A549 (cell line): ENCODE results near the gene RAB29. TPM values are rescaled to one million over a fixed set of nuclear protein-coding genes. Genes with fewer than 3 reads are reported as not detected.

ENCODE experiments used
- ATAC-seq, 2 experiments: fragments of 200-7000 bp in 1 of 2; fragments of >200 bp in 1 of 2; cut with Nextera tagmentation in 1 of 2; cut with Tn5 transposase in 1 of 2; 3 replicates each; pipeline versions ENCODE4 v1.8.0 to v1.9.1; 2018 to 2020; ENCODE audit warnings: mild to moderate bottlenecking in 1 of 2, moderate library complexity in 1 of 2
- CTCF ChIA-PET: fragments of 300-600 bp; sonication (Branson Sonifier 250); formaldehyde crosslinking; extraction: SDS; loops from one replicate; lab custom pipeline; 2021; ENCODE audit warnings: antibody characterized with exemption, inconsistent platforms; lab: Yijun Ruan, JAX
- POLR2A ChIA-PET: fragments of 350-600 bp; formaldehyde crosslinking; extraction: SDS; loops from one replicate; lab custom pipeline; 2021; ENCODE audit warnings: antibody characterized with exemption, inconsistent platforms; lab: Yijun Ruan, JAX
- DNase-seq, 2 experiments: peaks; one replicate each; pipeline versions ENCODE4 v3.0.0 to v3.0.0-alpha.2; 2011 to 2016; ENCODE audit warnings: low read depth in 1 of 2, low spot score in 1 of 2
- FAIRE-seq: peaks from 2 replicates; lab custom pipeline; 2011; peaks lifted over from hg19 to GRCh38; lab: Jason Lieb, UNC
- H3K27ac ChIP-seq, 2 experiments: fragments of >200 bp; sonication (Bioruptor Twin); formaldehyde crosslinking; 3 replicates each; pipeline ENCODE4 v1.5.1; 2016 to 2017
- H3K4me1 ChIP-seq: fragments of >200 bp; sonication (Bioruptor Twin); formaldehyde crosslinking; 3 replicates; pipeline ENCODE4 v1.6.1; 2016
- H3K4me2 ChIP-seq: fragments of >200 bp; sonication (Bioruptor Twin); formaldehyde crosslinking; 3 replicates; pipeline ENCODE4 v1.6.1; 2016
- H3K4me3 ChIP-seq: fragments of >200 bp; sonication (Bioruptor Twin); formaldehyde crosslinking; 3 replicates; pipeline ENCODE4 v1.5.1; 2016
- H3K9me3 ChIP-seq: fragments of >200 bp; sonication (Bioruptor Twin); formaldehyde crosslinking; 3 replicates; pipeline ENCODE4 v1.6.1; 2016
- BHLHE40 ChIP-seq: IDR thresholded peaks from 2 replicates; pipeline ENCODE4 v1.6.1; 2012; ENCODE audit warnings: low read depth, low read length, inconsistent platforms
- CEBPB ChIP-seq, 2 experiments: fragments of >200 bp in 1 of 2; sonication (Bioruptor Twin) in 1 of 2; formaldehyde crosslinking in 1 of 2; IDR thresholded peaks; 2 replicates each; pipeline ENCODE4 v1.6.1; 2012 to 2016
- CTCF ChIP-seq: fragments of >200 bp; sonication (Bioruptor Twin); formaldehyde crosslinking; IDR thresholded peaks from 3 replicates; pipeline ENCODE4 v1.5.1; 2016
- FOSL2 ChIP-seq, 2 experiments: fragments of 450-650 bp in 1 of 2; fragments of >200 bp in 1 of 2; sonication (Bioruptor Twin) in 1 of 2; formaldehyde crosslinking; IDR thresholded peaks; 2 replicates each; pipeline versions ENCODE4 v1.5.0 to v1.6.1; 2016 to 2020; ENCODE audit warnings: mild to moderate bottlenecking in 1 of 2, moderate library complexity in 1 of 2
- GATA3 ChIP-seq: IDR thresholded peaks from 2 replicates; pipeline ENCODE4 v1.6.1; 2012; ENCODE audit warnings: borderline replicate concordance
- HMGXB4 ChIP-seq: fragments of 250-450 bp; sonication (Bioruptor Pico); IDR thresholded peaks from 2 replicates; pipeline ENCODE4 v1.5.0; 2021; ENCODE audit warnings: mild to moderate bottlenecking, moderate library complexity, borderline replicate concordance
- JUN ChIP-seq, 2 experiments: fragments of >200 bp; sonication (Bioruptor Twin); formaldehyde crosslinking; IDR thresholded peaks; 2 replicates in 1 of 2; 3 replicates in 1 of 2; pipeline ENCODE4 v1.6.1; 2016 to 2017
- MAFK ChIP-seq: fragments of 450-650 bp; IDR thresholded peaks from 2 replicates; pipeline ENCODE4 v1.6.1; 2014; ENCODE audit not compliant: partially characterized antibody
- MAZ ChIP-seq: fragments of 150-350 bp; IDR thresholded peaks from 2 replicates; pipeline ENCODE4 v1.6.1; 2014; ENCODE audit warnings: antibody characterized with exemption, low read depth, low read length, borderline replicate concordance
- NFE2L2 ChIP-seq: fragments of 150-350 bp; conservative IDR thresholded peaks from 2 replicates; pipeline ENCODE4 v1.6.1; 2014; ENCODE audit warnings: low read length
- NR3C1 ChIP-seq: fragments of >200 bp; sonication (Bioruptor Twin); formaldehyde crosslinking; IDR thresholded peaks from 3 replicates; pipeline ENCODE4 v1.6.1; 2017
- RAD21 ChIP-seq, 2 experiments: fragments of >200 bp in 1 of 2; sonication (Bioruptor Twin) in 1 of 2; formaldehyde crosslinking in 1 of 2; IDR thresholded peaks in 1 of 2; conservative IDR thresholded peaks in 1 of 2; 2 replicates in 1 of 2; 3 replicates in 1 of 2; pipeline ENCODE4 v1.6.1; 2012 to 2018; ENCODE audit warnings: inconsistent platforms in 1 of 2
- RARB ChIP-seq: fragments of 250-450 bp; sonication (Bioruptor Pico); IDR thresholded peaks from 2 replicates; pipeline ENCODE4 v1.8.0; 2021; ENCODE audit warnings: mild to moderate bottlenecking, moderate library complexity
- REST ChIP-seq: fragments of 200-600 bp; sonication (generic); IDR thresholded peaks from 2 replicates; pipeline ENCODE4 v1.6.1; 2016; ENCODE audit warnings: antibody characterized with exemption, mild to moderate bottlenecking, moderate library complexity
- RNF2 ChIP-seq: fragments of 200-600 bp; sonication (generic); IDR thresholded peaks from 2 replicates; pipeline ENCODE4 v1.6.1; 2016; ENCODE audit warnings: low read depth, mild to moderate bottlenecking, antibody characterized with exemption, moderate library complexity, borderline replicate concordance
- SMC3 ChIP-seq: fragments of >200 bp; sonication (Bioruptor Twin); formaldehyde crosslinking; IDR thresholded peaks from 3 replicates; pipeline ENCODE4 v1.6.1; 2018; ENCODE audit warnings: inconsistent platforms
- SREBF2 ChIP-seq: fragments of 450-650 bp; IDR thresholded peaks from 2 replicates; pipeline ENCODE4 v1.6.1; 2014; ENCODE audit warnings: mild to moderate bottlenecking, moderate library complexity
- ZSCAN20 ChIP-seq: fragments of 250-450 bp; sonication (Bioruptor Pico); IDR thresholded peaks from 2 replicates; pipeline ENCODE4 v1.8.0; 2022; ENCODE audit warnings: mild to moderate bottlenecking, moderate library complexity
- WGBS: methylation state at CpG from one replicate; pipeline ENCODE4 v1.1.6; 2017; ENCODE audit errors: missing lambda C conversion rate; 5-methylcytosine and 5-hydroxymethylcytosine counted together
- polyA plus RNA-seq, 4 experiments: library from polyadenylated mRNA; depleted of rRNA in 3 of 4; stranded (reverse); fragments of >200 nt; fragmentation: RNase III in 1 of 4; extraction: RNeasy Plus Mini Kit Qiagen cat#74134 plus additional on column Dnase treatment in 1 of 4; gene quantifications; 2 replicates in 3 of 4; 3 replicates in 1 of 4; pipeline ENCODE4 v1.2.3, GENCODE V29; 2011 to 2017

RAB29 gene
- polyA plus RNA-seq, 2 of the 4 experiments (the other 2 are of a cell fraction) = 9.8 to 17.9 TPM

GRCh38 chr1:205792481-205792881, 17.2 kb upstream of the RAB29 start (continued):
- no peak for TF ChIP-seq HMGXB4 (CRISPR knock-in tag)
- no peak for TF ChIP-seq MAFK
- no peak for TF ChIP-seq CEBPB (IDR thresholded peaks at IDR 0.05)
- no peak for TF ChIP-seq REST
- TF ChIP-seq SREBF2 = no peak
- no peak for TF ChIP-seq JUN (IDR thresholded peaks at IDR 0.05)
- no peak for TF ChIP-seq NFE2L2

- no peak overlapping the region for H3K4me2 ChIP-seq
- 44% methylated on average over 5 of the region's 5 CpGs for WGBS
- no peak overlapping the region for H3K4me3 ChIP-seq
- POLR2A ChIA-PET = interaction anchor here (0.6 to 1.1 kb wide), 2 partner anchors 52 to 185 kb away, joined by 3 read pairs; no protein-coding TSS in a partner anchor
- CTCF ChIA-PET = interaction anchor here (0.5 to 17.3 kb wide), 68 partner anchors 8 to 346 kb away, joined by 3 to 371 read pairs (median 5); partner anchors contain the start of genes RAB29, SLC26A9 and SLC41A1
- no peaks in the 10 kb centered on the region for H3K9me3 ChIP-seq
- FAIRE-seq (no peak), DNase-seq (peak; percentile 49 to 83), ATAC-seq (peak; percentile 96 to 99)
- TF ChIP-seq NR3C1 (no peak), RAD21 (conservative IDR thresholded peaks at IDR 0.05 in 1 of 2, IDR thresholded peaks at IDR 0.05 in 1 of 2) (peak; percentile 95 to 98), SMC3 (peak; percentile 87), BHLHE40 (no peak), RNF2 (no peak), MAZ (no peak), FOSL2 (IDR thresholded peaks at IDR 0.05) (no peak), FOSL2 (CRISPR knock-in tag; IDR thresholded peaks at IDR 0.05) (no peak), ZSCAN20 (CRISPR knock-in tag) (no peak), GATA3 (no peak), RARB (CRISPR knock-in tag) (no peak), CTCF (peak; percentile 90)
- H3K4me1 ChIP-seq = no peaks in the 10 kb centered on the region
- H3K27ac ChIP-seq = no peak overlapping the region
Observed at GRCh38 chr1:205791568-205792180, 16.4 kb upstream of the RAB29 start.
